NCI-H2171 (cell line): ENCODE data around the gene VAC14.
"Not testable (repeated sequence)": the region's sequence is repeated elsewhere in the genome, so short reads cannot be mapped to it uniquely, and the experiment has no call there.

Experiments used
- DNase-seq: peaks from one replicate; lab custom pipeline; 2025; lab: John Stamatoyannopoulos, UW

VAC14 gene

GRCh38 chr16:70680495-70681381 is 120.2 kb downstream of the VAC14 start:
- no peak for DNase-seq

DNA sequence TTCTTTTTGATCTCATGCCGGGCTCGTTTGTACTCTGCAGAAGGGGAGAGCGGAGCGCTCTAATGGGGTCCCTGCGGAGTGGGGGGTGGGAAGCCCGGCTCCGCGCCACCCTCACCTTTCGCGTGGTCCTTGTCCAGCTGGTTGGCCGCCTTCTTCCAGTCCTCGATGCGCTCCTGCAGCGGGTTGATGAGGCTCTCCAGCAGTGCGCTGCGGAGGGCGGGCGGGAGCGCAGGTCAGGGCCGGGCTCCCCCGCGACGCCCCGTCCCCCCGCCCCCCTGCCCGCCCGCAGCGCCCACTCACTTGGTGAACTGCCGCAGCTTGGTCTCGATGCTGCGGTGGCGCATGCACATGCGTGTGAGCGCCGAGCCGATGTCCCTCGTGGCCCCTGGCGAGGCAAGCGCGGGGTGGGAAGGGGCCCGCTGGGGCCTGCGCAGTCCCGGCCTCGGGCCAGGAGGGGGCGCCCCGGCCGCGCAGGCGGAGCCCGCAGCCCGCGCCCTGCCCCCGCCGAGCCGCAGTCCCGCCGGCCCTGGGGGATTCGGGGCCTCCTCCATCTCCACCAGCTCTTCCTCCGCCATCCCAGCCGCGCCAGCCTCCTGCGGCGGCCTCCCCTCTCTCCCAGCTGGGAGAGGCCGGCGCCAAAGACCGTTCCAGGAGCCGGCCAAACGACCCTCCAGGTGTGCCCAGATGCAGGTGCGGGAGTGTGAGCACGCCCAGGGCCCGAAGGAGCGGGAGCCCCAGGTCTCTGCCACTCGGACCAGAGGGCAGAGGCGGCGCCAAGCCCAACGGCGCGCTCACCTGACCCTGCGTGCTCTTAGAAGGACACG is 121.1 kb downstream of the VAC14 start:
- no peak for DNase-seq

DNA sequence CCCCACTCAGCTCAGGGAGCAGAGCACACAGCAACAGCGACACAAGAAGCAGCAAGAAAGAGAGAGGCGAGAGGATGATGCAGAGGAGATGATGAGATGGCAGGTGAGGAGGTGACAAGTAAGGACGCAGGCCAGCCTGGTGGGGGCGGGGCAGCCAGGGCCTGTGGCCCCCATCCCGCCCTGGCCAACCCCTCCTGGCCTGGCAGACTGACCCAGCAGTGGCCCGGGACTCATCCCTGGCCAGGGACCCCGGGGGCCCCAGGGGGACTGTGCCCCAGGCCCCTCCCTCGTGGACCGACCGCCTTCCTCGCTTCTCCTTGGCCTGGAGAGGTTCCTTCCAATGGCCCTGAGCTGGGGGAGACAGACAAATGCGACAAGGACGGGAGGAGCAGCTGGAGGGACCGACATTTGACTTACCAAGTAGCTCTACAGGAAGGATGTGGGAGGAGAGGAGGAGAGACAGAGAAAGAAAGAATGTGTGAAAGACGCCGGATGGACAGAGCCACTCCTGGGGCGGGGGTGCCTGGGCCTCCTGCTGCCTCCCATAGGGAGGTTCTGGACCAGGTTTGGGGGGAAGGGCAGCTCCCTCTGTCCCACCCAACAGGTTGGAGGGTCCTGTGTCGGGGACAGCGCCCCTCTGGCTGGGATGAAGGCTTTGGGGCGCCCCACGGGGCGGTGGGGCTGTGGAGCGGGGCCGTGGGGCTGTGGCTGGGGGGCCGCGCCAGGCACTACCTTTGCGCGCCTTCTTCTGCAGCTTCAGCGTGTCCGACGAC is 121.9 kb downstream of the VAC14 start:
- DNase-seq: no peak

GRCh38 chr16:70678121-70678897 is 122.6 kb downstream of the VAC14 start:
- DNase-seq: no peak

GRCh38 chr16:70677499-70678120 is 123.3 kb downstream of the VAC14 start:
- no peak for DNase-seq

GRCh38 chr16:70676675-70677498 is 124.1 kb downstream of the VAC14 start:
- no peak for DNase-seq

GRCh38 chr16:70675851-70676513 is 125.0 kb downstream of the VAC14 start:
- no peak for DNase-seq

GRCh38 chr16:70674221-70675014 is 126.5 kb downstream of the VAC14 start:
- no peak for DNase-seq

GRCh38 chr16:70670938-70671337 is 130.0 kb downstream of the VAC14 start:
- DNase-seq: not testable (repeated sequence)

- DNase-seq: no peak
Measured at GRCh38 chr16:70670175-70670574, 130.8 kb downstream of the VAC14 start.

GRCh38 chr16:70665806-70666735 is 134.9 kb downstream of the VAC14 start:
- no peak for DNase-seq

DNA sequence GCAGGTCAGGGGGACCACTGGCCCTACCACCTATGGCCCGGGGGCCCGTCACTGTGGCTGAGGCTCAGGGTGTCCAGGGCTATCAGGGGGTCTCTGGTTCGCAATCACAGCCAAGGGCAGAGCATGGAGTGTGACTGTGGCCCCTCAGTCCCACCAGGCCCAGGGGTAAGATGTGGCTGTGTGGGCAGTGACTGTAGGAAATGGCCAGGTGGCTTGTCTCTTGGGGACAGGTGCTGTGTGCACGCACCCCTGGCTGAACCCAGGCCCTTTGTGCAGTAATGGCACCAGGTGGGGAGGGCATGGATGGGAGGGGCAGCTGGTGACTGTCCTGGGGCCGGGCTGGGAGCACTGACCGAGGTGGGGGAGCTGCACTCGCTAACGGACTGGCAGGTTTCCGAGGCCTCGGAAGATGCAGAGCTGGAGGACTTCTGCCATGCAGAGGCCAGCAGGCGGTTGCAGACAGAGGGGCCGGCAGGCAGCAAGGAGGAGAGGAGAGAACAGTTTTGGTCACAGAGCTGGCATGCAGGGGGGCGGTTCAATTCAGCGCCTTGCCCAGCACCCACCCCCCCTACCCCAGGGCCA is 135.8 kb downstream of the VAC14 start:
- no peak for DNase-seq

- no peak for DNase-seq
Measured at GRCh38 chr16:70664325-70665112, 136.4 kb downstream of the VAC14 start.

DNA sequence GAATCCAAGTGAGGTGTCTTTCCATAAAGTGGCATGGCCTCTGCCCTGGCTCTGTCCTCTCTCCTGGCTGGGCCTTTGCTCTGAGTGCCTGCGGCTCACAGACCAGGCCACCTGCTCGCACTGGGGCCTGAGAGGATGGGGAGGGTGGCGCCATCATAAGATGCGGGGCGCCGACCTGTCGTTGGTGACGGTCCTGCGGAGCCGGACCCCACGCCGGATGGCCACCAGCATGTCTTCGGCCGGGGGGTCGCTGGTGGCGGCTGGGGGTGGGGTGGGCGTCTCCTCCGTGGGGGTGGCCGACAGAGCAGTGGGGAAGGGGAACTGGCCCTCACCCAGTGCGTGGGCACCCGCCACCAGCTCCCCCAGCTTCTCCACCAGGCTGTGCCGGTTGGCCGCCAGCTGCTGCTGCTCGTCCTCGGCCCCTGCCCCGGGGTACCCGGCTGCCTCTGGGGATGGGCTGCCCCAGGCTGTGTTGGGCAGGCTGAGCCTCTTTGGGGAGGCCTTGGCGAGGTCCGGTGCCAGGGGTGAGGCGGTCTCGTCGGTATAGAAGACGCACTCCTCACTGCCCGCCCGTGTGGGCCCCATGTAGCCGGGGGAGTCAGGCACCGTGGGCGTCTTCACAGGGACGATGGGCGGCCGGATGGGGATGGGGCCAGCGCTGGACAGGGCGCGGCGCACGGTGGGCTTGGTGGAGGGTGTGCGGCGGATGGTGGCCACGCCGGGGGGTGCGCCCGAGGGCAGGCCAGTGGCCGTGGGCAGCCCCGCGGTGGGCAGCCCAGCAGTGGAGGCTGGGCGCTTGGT is 137.2 kb downstream of the VAC14 start:
- no peak for DNase-seq

DNA sequence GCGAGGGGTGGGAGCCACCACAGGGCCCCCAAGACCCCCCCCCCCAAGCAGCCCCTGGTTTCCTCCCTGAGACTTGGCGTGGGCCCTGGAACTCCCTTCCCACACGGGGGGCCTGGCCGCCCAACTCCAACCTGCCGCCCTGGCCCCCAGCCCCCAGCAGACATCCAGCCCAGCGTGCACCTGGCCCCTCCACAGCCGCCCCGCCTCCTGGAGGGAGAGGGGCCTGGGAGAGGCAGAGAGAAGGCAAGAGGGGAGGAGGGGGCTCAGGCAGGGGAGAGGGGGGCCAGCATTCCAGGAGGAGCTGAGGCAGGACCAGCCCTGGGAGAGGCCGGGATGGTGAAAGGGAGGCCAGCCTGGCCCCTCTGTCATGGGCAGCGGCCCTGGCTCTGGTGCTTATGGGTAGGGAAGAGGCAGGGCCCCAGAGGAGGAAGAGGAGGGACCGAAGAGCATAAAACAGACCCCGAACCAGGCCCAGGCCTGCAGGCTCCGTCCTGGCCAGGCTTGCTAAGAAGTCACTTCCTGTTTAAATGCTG is 137.9 kb downstream of the VAC14 start:
- no peak for DNase-seq
